GM12878 (cell line): ENCODE results near the gene CLIC6. TPM values are rescaled to one million over a fixed set of nuclear protein-coding genes. Genes with fewer than 3 reads are reported as not detected.

ENCODE experiments used
- BCL3 ChIP-seq: IDR thresholded peaks from 2 replicates; pipeline ENCODE4 v1.6.1; 2011; ENCODE audit warnings: borderline replicate concordance, low read depth, mild to moderate bottlenecking, moderate library complexity, low read length; ENCODE audit not compliant: insufficient read depth, poor library complexity, severe bottlenecking
- EED ChIP-seq: sonication (generic); IDR thresholded peaks from 2 replicates; pipeline ENCODE4 v1.6.1; 2016; ENCODE audit warnings: antibody characterized with exemption, low read depth
- ELK1 ChIP-seq: IDR thresholded peaks from 2 replicates; pipeline ENCODE4 v1.6.1; 2012; ENCODE audit warnings: low read depth, low read length, improper control_type of control experiment
- ETV6 ChIP-seq, 2 experiments: fragments of 450-650 bp in 1 of 2; IDR thresholded peaks in 1 of 2; conservative IDR thresholded peaks in 1 of 2; 2 replicates each; pipeline ENCODE4 v1.6.1; 2014; ENCODE audit warnings: antibody characterized with exemption in 1 of 2, borderline replicate concordance in 1 of 2, low read depth in 1 of 2, mild to moderate bottlenecking in 1 of 2, moderate library complexity in 1 of 2
- HSF1 ChIP-seq: fragments of 150-350 bp; IDR thresholded peaks from 2 replicates; pipeline ENCODE4 v1.6.1; 2014; ENCODE audit warnings: mild to moderate bottlenecking, low read depth, low read length
- NFYA ChIP-seq: IDR thresholded peaks from 2 replicates; pipeline ENCODE4 v1.6.1; 2011; ENCODE audit warnings: low read depth, mild to moderate bottlenecking, low read length, improper control_type of control experiment, borderline replicate concordance
- POU2F2 ChIP-seq: IDR thresholded peaks from 3 replicates; pipeline ENCODE4 v1.6.1; 2011; ENCODE audit warnings: low read depth, mild to moderate bottlenecking, low read length, borderline replicate concordance
- RAD21 ChIP-seq: IDR thresholded peaks from 2 replicates; pipeline ENCODE4 v1.6.1; 2011; ENCODE audit warnings: mild to moderate bottlenecking, low read depth, low read length, moderate library complexity; ENCODE audit not compliant: insufficient read depth
- RBBP5 ChIP-seq: fragments of 200-600 bp; sonication (generic); conservative IDR thresholded peaks from 2 replicates; pipeline ENCODE4 v1.6.1; 2016
- RUNX3 ChIP-seq: IDR thresholded peaks from 2 replicates; pipeline ENCODE4 v1.6.1; 2012; ENCODE audit warnings: low read length, inconsistent platforms
- SPI1 ChIP-seq: IDR thresholded peaks from 2 replicates; pipeline ENCODE4 v1.6.1; 2011; ENCODE audit warnings: low read depth, mild to moderate bottlenecking, low read length, moderate library complexity, borderline replicate concordance; ENCODE audit not compliant: insufficient read depth
- ZBTB33 ChIP-seq: fragments of 450-650 bp; IDR thresholded peaks from 2 replicates; pipeline ENCODE4 v1.6.1; 2017; ENCODE audit warnings: mild to moderate bottlenecking
- ZNF274 ChIP-seq: IDR thresholded peaks from one replicate; pipeline ENCODE4 v1.8.0; 2011; ENCODE audit not compliant: insufficient read length, insufficient read depth
- ZZZ3 ChIP-seq: IDR thresholded peaks from 2 replicates; pipeline ENCODE4 v1.6.1; 2011; ENCODE audit warnings: low read depth; ENCODE audit not compliant: control insufficient read depth, insufficient read length
- polyA plus RNA-seq, 11 experiments: library from polyadenylated mRNA; depleted of rRNA in 4 of 11; unstranded in 6 of 11; stranded (reverse) in 5 of 11; fragments of >200 nt; fragmentation: Nextera tagmentation in 4 of 11; fragmentation: Illumina TruSeq in 1 of 11; extraction: Ambion mirVana in 4 of 11; extraction: Trizol in 1 of 11; gene quantifications; 1 replicate in 1 of 11; 2 replicates in 10 of 11; pipeline versions ENCODE4 v1.2.1 to v1.2.3, GENCODE V29; 2011 to 2016; ENCODE audit warnings: inconsistent platforms in 2 of 11, missing spikeins in 2 of 11, low read depth in 1 of 11
- total RNA-seq, 4 experiments: library from RNA; depleted of rRNA in 3 of 4; stranded (reverse); fragments of >200 nt in 3 of 4; fragmentation: Illumina TruSeq in 1 of 4; extraction: Trizol in 1 of 4; gene quantifications; 2 replicates each; pipeline versions ENCODE4 v1.2.1 to v1.2.3, GENCODE V29; 2013 to 2021

The CLIC6 gene
- total and polyA plus RNA-seq, 10 of the 15 experiments (the other 5 are each of a cell fraction or from before 2014, with no cell fraction given), result 5.7 to 34.1 (median 11.2) TPM

- TF ChIP-seq RAD21 (peak; percentile 92), RUNX3 (no peak), ZNF274 (no peak), ZBTB33 (no peak), ZZZ3 (no peak), POU2F2 (no peak), SPI1 (peak; percentile 88), ETV6 (conservative IDR thresholded peaks at IDR 0.05 in 1 of 2, IDR thresholded peaks at IDR 0.05 in 1 of 2; ENCODE audit: borderline replicate concordance in 1 of 2, low read depth in 1 of 2) (peak in 1 of 2 experiments; percentile 51; a peak in 1 of 4 replicates), ELK1 (peak; percentile 60; the same call in 1 of the 2 replicates), RBBP5 (no peak), HSF1 (no peak), BCL3 (no peak), EED (peak; percentile 60; the same call in 1 of the 2 replicates), NFYA (no peak)
Observed at GRCh38 chr21:34745557-34746255, 76.9 kb downstream of the CLIC6 start (continued).
